AG09309 (cell line): ENCODE data around the gene RSPH1.

Experiments
- DNase-seq: peaks from one replicate; pipeline ENCODE4 v3.0.0-alpha.2; 2010; ENCODE audit warnings: low read depth
- H3K4me3 ChIP-seq: 2 replicates; pipeline ENCODE4 v1.5.1; 2011; ENCODE audit warnings: mild to moderate bottlenecking, low read depth, low read length, moderate library complexity; ENCODE audit not compliant: control insufficient read depth
- TF ChIP-seq, protein P1 (sequence below): IDR thresholded peaks from 2 replicates; pipeline ENCODE4 v1.5.1; 2011; ENCODE audit warnings: mild to moderate bottlenecking, low read depth, low read length, inconsistent platforms; ENCODE audit not compliant: insufficient read depth, control insufficient read depth; ENCODE audit errors: missing control alignments

Gene RSPH1

DNA sequence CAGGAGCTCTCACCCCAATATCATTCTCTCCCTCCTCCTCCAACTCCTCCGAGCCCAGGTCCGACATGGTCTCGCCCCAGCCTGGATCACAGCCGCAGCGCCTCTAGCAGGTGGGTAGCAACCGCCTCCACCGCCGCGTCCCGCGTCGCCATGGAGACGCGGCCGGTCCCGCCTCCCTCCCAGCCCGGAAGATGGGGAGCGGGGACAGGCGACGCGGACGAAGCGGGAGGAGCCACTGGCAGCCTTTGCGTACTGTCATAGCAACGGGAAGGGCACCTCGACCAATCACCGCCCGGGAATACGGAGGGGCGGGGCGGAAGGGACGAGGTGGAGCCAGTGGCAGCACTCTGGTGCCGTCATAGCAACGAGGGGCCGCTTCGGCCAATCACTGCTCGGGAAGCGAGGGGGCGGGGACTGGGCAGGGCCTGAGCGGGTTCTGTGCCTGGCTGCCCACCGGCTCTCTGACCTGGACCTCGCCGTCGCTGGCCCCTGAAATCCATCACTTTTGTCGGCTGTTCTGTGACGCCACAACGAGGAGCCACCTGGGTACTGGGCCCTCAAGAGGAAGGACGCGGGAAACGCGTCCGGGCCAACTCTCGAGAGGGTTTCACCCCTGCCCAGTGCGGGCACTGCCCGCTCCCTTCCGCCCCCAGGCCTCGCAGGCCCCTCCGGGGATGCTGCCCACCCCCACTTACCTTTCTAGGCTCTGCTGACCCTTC, at the start of gene RSPH1:
Gene RSPH1, minus strand, starts transcription at position 105 of the 719 bp plus-strand sequence. Its CDS starts 38 bp downstream, at position 67.
- H3K4me3 ChIP-seq = peak within 1 kb of the TSS; percentile 47
- peak; percentile 88 for DNase-seq
- TF ChIP-seq, protein P1, sequence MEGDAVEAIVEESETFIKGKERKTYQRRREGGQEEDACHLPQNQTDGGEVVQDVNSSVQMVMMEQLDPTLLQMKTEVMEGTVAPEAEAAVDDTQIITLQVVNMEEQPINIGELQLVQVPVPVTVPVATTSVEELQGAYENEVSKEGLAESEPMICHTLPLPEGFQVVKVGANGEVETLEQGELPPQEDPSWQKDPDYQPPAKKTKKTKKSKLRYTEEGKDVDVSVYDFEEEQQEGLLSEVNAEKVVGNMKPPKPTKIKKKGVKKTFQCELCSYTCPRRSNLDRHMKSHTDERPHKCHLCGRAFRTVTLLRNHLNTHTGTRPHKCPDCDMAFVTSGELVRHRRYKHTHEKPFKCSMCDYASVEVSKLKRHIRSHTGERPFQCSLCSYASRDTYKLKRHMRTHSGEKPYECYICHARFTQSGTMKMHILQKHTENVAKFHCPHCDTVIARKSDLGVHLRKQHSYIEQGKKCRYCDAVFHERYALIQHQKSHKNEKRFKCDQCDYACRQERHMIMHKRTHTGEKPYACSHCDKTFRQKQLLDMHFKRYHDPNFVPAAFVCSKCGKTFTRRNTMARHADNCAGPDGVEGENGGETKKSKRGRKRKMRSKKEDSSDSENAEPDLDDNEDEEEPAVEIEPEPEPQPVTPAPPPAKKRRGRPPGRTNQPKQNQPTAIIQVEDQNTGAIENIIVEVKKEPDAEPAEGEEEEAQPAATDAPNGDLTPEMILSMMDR = no peak

DNA sequence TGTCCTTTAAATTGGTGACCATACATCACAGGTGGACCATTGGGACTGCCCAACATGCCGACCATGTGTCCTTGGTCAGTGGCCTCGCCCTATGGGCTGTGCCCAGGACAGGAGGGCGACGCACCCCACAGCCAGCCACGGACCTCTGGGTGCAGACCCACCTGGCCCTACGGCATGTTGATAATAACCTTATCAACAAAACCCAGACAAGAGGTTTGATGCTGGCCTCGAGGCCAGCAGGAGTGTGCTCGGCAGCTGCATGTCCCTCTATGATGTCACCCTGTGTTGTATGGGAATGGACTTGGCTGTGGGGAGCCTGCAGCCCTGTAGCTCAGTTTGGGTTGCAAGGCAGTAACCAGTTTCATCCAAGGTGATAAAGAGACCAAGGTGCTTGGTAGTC, 49.7 kb upstream of the RSPH1 start:
- TF ChIP-seq, protein P1 = no peak
- no peak overlapping the region for H3K4me3 ChIP-seq
- DNase-seq = no peak

DNA sequence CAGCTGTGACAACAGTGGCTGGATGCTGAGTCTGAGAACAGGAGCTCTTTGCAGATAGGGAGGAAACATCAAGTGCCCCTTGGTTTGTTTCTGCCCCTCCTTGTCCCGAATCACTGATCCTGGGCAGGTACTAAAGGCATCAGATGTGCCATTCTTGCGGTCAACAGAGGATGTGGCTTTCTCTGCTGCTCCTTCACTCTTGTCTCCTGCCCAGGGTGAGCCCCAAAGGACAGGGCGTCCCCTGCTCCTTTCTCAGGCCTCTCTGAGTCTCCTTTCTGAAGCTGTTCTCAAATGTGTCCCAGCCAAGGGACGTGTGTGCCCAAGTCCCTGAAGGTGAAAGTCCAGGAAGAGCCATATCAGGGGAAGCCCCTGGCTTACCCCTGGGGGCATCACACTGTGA, 49.3 kb upstream of the RSPH1 start:
- no peak overlapping the region for H3K4me3 ChIP-seq
- TF ChIP-seq, protein P1 = no peak
- DNase-seq = no peak

DNA sequence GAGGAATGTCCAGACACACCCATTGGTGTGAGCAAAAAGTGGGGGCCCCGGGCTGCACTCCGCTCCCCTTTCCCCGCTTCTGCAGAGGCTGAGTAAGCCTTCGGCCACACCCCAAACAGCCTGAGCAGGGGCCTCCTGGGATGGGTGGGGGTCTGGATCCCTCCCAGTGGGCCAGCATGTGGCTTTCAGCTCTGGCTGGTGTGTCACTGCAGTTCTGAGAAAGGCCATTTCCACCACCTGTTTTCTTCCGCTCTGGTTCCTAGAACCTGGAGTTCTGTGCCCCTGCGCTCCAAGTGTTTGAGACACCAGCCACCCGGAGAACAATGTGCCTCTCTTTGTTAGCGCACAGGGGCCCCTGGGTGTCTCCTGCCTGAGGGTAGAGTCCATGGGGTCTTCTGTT, 48.5 kb upstream of the RSPH1 start:
- TF ChIP-seq, protein P1 = no peak
- no peak for DNase-seq
- H3K4me3 ChIP-seq = no peak overlapping the region

DNA sequence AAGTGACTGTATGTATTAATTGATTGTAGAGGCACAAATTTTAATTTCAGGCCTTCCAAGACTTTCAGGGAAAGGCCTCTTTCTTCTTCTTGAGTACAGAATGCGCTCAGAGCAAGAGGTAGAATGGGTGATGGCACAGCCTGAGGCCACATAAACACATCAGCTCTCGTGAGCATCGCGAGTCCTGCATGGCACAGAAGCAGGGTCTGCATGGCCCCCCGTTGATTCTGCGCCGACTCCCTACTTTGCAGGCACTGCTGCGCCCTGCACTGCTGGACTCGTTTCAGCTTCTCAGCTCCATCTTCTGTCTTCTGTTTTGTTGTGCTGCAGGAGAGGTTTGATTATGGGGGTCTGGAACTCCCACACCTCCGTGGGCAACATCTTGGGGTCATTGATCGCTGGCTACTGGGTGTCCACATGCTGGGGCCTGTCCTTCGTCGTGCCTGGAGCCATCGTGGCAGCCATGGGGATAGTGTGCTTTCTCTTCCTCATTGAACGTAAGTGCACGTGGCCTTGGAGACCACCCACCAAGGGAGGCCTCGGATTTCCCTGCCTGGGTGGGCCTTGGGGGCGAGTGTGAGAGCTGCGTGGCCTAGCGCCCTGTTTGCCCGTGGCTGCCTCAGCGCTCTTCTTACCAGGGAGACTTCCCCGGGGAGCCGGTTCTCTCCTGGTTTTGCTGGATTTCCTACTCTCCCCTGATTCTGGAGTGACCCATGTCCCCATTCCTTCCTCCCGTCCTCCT, 47.3 kb upstream of the RSPH1 start:
- DNase-seq = no peak
- H3K4me3 ChIP-seq = no peak overlapping the region
- TF ChIP-seq, protein P1 = no peak

DNA sequence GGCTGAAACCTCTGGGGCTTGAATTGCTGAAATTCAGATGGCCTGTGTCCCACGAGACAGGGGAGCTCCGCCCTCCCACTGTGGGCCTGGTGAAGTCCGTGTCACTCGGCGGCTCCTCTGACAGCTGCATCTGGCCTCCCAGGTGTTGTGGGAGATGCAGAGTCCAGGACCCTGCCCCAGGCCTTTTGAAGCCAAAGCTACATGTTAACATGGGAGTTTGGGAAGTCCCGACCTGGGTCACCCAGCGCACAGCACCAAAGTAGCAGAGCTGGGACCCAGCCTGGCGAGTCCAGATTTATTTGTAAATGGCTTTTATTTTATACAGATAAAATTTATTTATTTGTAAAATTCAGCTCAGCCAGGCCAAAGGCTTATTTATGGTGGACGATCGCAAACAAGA, 46.6 kb upstream of the RSPH1 start:
- TF ChIP-seq, protein P1 = no peak
- DNase-seq = no peak
- H3K4me3 ChIP-seq = no peak overlapping the region
